H1 (cell line): ENCODE results near the gene KATNIP. TPM values are rescaled to one million over a fixed set of nuclear protein-coding genes. Genes with fewer than 3 reads are reported as not detected.

ENCODE experiments used
- CHD7 ChIP-seq: fragments of 300-600 bp; sonication (generic); IDR thresholded peaks from 2 replicates; pipeline ENCODE4 v1.7.1; 2012; ENCODE audit warnings: low read length, moderate library complexity, mild to moderate bottlenecking, inconsistent platforms; ENCODE audit not compliant: insufficient replicate concordance
- EP300 ChIP-seq, 2 experiments: IDR thresholded peaks; 1 replicate in 1 of 2; 2 replicates in 1 of 2; pipeline ENCODE4 v1.6.1; 2011 to 2012; ENCODE audit warnings: low read depth in 2 of 2, low read length in 2 of 2, mild to moderate bottlenecking in 2 of 2, borderline replicate concordance in 1 of 2, inconsistent platforms in 1 of 2, moderate library complexity in 1 of 2
- HDAC6 ChIP-seq: IDR thresholded peaks from one replicate; pipeline ENCODE4 v1.7.1; 2012; ENCODE audit warnings: low read depth, mild to moderate bottlenecking, inconsistent platforms, low read length, moderate library complexity
- KDM1A ChIP-seq: fragments of 200-600, 300-600 bp; sonication (generic); IDR thresholded peaks from 2 replicates; pipeline ENCODE4 v1.7.1; 2016; ENCODE audit warnings: mild to moderate bottlenecking, low read length, borderline replicate concordance
- RNF2 ChIP-seq: fragments of 200-900, 300-1000 bp; sonication (generic); IDR thresholded peaks from 2 replicates; pipeline ENCODE4 v1.7.1; 2016; ENCODE audit warnings: borderline replicate concordance, low read depth, mild to moderate bottlenecking, antibody characterized with exemption, low read length; ENCODE audit not compliant: poor library complexity, severe bottlenecking; ENCODE audit errors: missing control alignments
- SIX5 ChIP-seq: IDR thresholded peaks from 2 replicates; pipeline ENCODE4 v1.6.1; 2011; ENCODE audit warnings: mild to moderate bottlenecking, low read depth, low read length
- SP1 ChIP-seq: IDR thresholded peaks from 2 replicates; pipeline ENCODE4 v1.6.1; 2011; ENCODE audit warnings: low read depth, low read length
- TAF1 ChIP-seq: IDR thresholded peaks from 2 replicates; pipeline ENCODE4 v1.6.1; 2011; ENCODE audit warnings: mild to moderate bottlenecking, low read depth, low read length
- USF2 ChIP-seq: IDR thresholded peaks from 2 replicates; pipeline ENCODE4 v1.6.1; 2011; ENCODE audit warnings: low read length, improper control_type of control experiment
- polyA plus RNA-seq, 7 experiments: library from polyadenylated mRNA; depleted of rRNA in 3 of 7; stranded (reverse) in 5 of 7; unstranded in 2 of 7; fragments of >200 nt in 5 of 7; fragments of 200-250 nt in 2 of 7; gene quantifications; 1 replicate in 5 of 7; 2 replicates in 1 of 7; 4 replicates in 1 of 7; pipeline versions ENCODE4 v1.2.1 to v1.2.3, GENCODE V29; 2011 to 2013; ENCODE audit warnings: missing spikeins in 2 of 7, mixed read lengths in 2 of 7
- total RNA-seq: library from RNA; stranded (reverse); fragmentation: NEBNext Ultra II Directional; extraction: Animal tissue kit (Norgen Biotek cat#: 25700); gene quantifications from 2 replicates; pipeline ENCODE4 v1.2.1, GENCODE V29; 2021
- TF ChIP-seq, protein P1 (sequence below): IDR thresholded peaks from 2 replicates; pipeline ENCODE4 v1.6.1; 2011; ENCODE audit warnings: low read depth, mild to moderate bottlenecking, low read length; ENCODE audit not compliant: insufficient read depth

Gene KATNIP
- total and polyA plus RNA-seq, 2 of the 8 experiments (the other 6 are each of a cell fraction or from before 2014, with no cell fraction given), result 7.9 to 20.0 TPM

DNA sequence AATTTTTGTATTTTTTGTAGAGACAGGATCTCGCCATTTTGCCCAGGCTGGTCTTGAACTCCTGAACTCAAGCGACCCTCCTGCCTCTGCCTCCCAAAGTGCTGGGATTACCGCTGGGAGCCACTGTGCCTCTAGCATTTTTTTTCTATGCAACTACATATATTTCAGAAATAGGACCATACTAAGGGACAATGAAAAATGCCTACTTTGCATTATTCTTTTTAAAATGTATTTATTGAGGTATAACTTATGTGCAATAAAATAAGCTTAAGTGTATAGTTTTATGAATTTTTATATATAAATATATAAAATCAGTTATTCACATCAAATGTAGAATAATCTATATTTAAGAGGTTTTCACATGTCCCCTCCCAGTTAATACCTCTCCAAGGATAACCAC lies 38.1 kb downstream of the KATNIP start (continued):
- no peak for TF ChIP-seq CHD7
- no peak for TF ChIP-seq EP300 (IDR thresholded peaks at IDR 0.05; ENCODE audit: borderline replicate concordance in 1 of 2, low read depth in 2 of 2, low read length in 2 of 2)
- TF ChIP-seq, protein P1, sequence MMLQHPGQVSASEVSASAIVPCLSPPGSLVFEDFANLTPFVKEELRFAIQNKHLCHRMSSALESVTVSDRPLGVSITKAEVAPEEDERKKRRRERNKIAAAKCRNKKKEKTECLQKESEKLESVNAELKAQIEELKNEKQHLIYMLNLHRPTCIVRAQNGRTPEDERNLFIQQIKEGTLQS, result no peak
- TF ChIP-seq KDM1A, result no peak
- TF ChIP-seq TAF1, result no peak
- TF ChIP-seq SIX5, result no peak
- TF ChIP-seq SP1, result no peak
- TF ChIP-seq HDAC6, result no peak
- TF ChIP-seq USF2, result no peak
- TF ChIP-seq RNF2, result no peak
